HepG2 (cell line): ENCODE results near the gene TNS1. TPM values are rescaled to one million over a fixed set of nuclear protein-coding genes. Genes with fewer than 3 reads are reported as not detected.
A peak's percentile ranks its signal among the peaks of the same experiment; 100 is the strongest.

Experiments used
- ATF7 ChIP-seq, 2 experiments: fragments of 450-650 bp in 1 of 2; sonication (generic) in 1 of 2; formaldehyde crosslinking in 1 of 2; IDR thresholded peaks; 2 replicates each; pipeline versions ENCODE4 v1.4.0 to v1.6.1; 2016 to 2020; ENCODE audit warnings: antibody characterized with exemption in 1 of 2, mild to moderate bottlenecking in 1 of 2, missing genetic modification reagents in 1 of 2
- ATRX ChIP-seq: sonication (generic); formaldehyde crosslinking; IDR thresholded peaks from 2 replicates; pipeline ENCODE4 v1.4.0; 2020; ENCODE audit warnings: missing genetic modification reagents, borderline replicate concordance
- EHMT2 ChIP-seq: fragments of 200-600 bp; sonication (generic); IDR thresholded peaks from 2 replicates; pipeline ENCODE4 v1.7.0; 2017; ENCODE audit warnings: antibody characterized with exemption, low read depth, low read length, borderline replicate concordance
- FOXC1 ChIP-seq: sonication (generic); formaldehyde crosslinking; IDR thresholded peaks from 2 replicates; pipeline ENCODE4 v1.8.0; 2022; ENCODE audit warnings: mild to moderate bottlenecking, missing genetic modification reagents, borderline replicate concordance
- FOXP4 ChIP-seq: sonication (generic); formaldehyde crosslinking; IDR thresholded peaks from 2 replicates; pipeline ENCODE4 v1.4.0; 2020; ENCODE audit warnings: missing genetic modification reagents
- HMGA1 ChIP-seq: sonication (generic); formaldehyde crosslinking; conservative IDR thresholded peaks from 2 replicates; pipeline ENCODE4 v1.4.0; 2020; ENCODE audit warnings: missing genetic modification reagents
- HMGXB3 ChIP-seq: sonication (generic); formaldehyde crosslinking; IDR thresholded peaks from 2 replicates; pipeline ENCODE4 v1.4.0; 2020; ENCODE audit warnings: missing genetic modification reagents, borderline replicate concordance
- LBX2 ChIP-seq: sonication (generic); formaldehyde crosslinking; IDR thresholded peaks from 2 replicates; pipeline ENCODE4 v1.5.0; 2020; ENCODE audit warnings: missing genetic modification reagents, mild to moderate bottlenecking, borderline replicate concordance
- PATZ1 ChIP-seq: sonication (generic); formaldehyde crosslinking; IDR thresholded peaks from 2 replicates; pipeline ENCODE4 v1.4.0; 2020; ENCODE audit warnings: missing genetic modification reagents
- SALL2 ChIP-seq: sonication (generic); formaldehyde crosslinking; IDR thresholded peaks from 2 replicates; pipeline ENCODE4 v1.8.1; 2023; ENCODE audit warnings: mild to moderate bottlenecking, missing genetic modification reagents, inconsistent platforms
- SIN3B ChIP-seq: fragments of 150-350 bp; IDR thresholded peaks from 2 replicates; pipeline ENCODE4 v1.6.1; 2014; ENCODE audit warnings: low read length
- THYN1 ChIP-seq: sonication (generic); formaldehyde crosslinking; IDR thresholded peaks from 2 replicates; pipeline ENCODE4 v1.8.1; 2023; ENCODE audit warnings: low read depth, mild to moderate bottlenecking, moderate library complexity, missing genetic modification reagents, borderline replicate concordance
- ZBTB33 ChIP-seq: sonication (generic); formaldehyde crosslinking; IDR thresholded peaks from 2 replicates; pipeline ENCODE4 v1.4.0; 2020; ENCODE audit warnings: missing genetic modification reagents
- ZNF235 ChIP-seq: sonication (generic); formaldehyde crosslinking; IDR thresholded peaks from 2 replicates; pipeline ENCODE4 v1.8.1; 2023; ENCODE audit warnings: mild to moderate bottlenecking, missing genetic modification reagents, borderline replicate concordance
- ZNF367 ChIP-seq: sonication (generic); formaldehyde crosslinking; IDR thresholded peaks from 2 replicates; pipeline ENCODE4 v1.4.0; 2020; ENCODE audit warnings: missing genetic modification reagents, borderline replicate concordance
- ZNF766 ChIP-seq: sonication (generic); formaldehyde crosslinking; IDR thresholded peaks from 2 replicates; pipeline ENCODE4 v1.5.0; 2020; ENCODE audit warnings: missing genetic modification reagents, borderline replicate concordance
- ZNF792 ChIP-seq: IDR thresholded peaks from 2 replicates; pipeline ENCODE4 v1.6.1; 2016
- ZSCAN25 ChIP-seq: sonication (generic); formaldehyde crosslinking; IDR thresholded peaks from 2 replicates; pipeline ENCODE4 v1.8.0; 2022; ENCODE audit warnings: mild to moderate bottlenecking, missing genetic modification reagents
- polyA plus RNA-seq, 8 experiments: library from polyadenylated mRNA; depleted of rRNA in 3 of 8; stranded (reverse) in 7 of 8; unstranded in 1 of 8; fragments of >200 nt; fragmentation: Illumina TruSeq in 4 of 8; extraction: Trizol in 4 of 8; gene quantifications; 2 replicates each; pipeline versions ENCODE4 v1.2.1 to v1.2.3, GENCODE V29; 2011 to 2016; ENCODE audit warnings: low read depth in 4 of 8, missing spikeins in 1 of 8, mixed read lengths in 1 of 8; ENCODE audit not compliant: insufficient read depth in 1 of 8
- total RNA-seq, 5 experiments: library from RNA; depleted of rRNA; stranded (reverse); fragments of >200 nt; fragmentation: Illumina TruSeq; extraction: Trizol; gene quantifications; 2 replicates each; pipeline ENCODE4 v1.2.3, GENCODE V29; 2016; ENCODE audit warnings: low read depth in 1 of 5

Gene TNS1
- total and polyA plus RNA-seq, 2 of the 13 experiments (the other 11 are each of a cell fraction or from before 2014, with no cell fraction given) = 1.9 to 118 TPM

- TF ChIP-seq PATZ1 (CRISPR knock-in tag) (no peak), ZSCAN25 (CRISPR knock-in tag) (no peak), SIN3B (no peak), EHMT2 (no peak), FOXP4 (CRISPR knock-in tag) (no peak), HMGXB3 (CRISPR knock-in tag) (no peak), THYN1 (CRISPR knock-in tag) (no peak), ZNF766 (CRISPR knock-in tag) (no peak), SALL2 (CRISPR knock-in tag) (no peak), ZNF792 (CRISPR knock-in tag) (no peak), FOXC1 (CRISPR knock-in tag) (no peak), ATF7 (IDR thresholded peaks at IDR 0.05) (no peak), ATF7 (CRISPR knock-in tag; IDR thresholded peaks at IDR 0.05) (no peak), HMGA1 (CRISPR knock-in tag) (no peak), ZBTB33 (peak; percentile 87), ATRX (CRISPR knock-in tag) (no peak), ZNF367 (CRISPR knock-in tag) (no peak), LBX2 (CRISPR knock-in tag) (0 out of 2 replicates have a peak, but pooled peaks have one; percentile 55), ZNF235 (CRISPR knock-in tag) (no peak)
Observed at GRCh38 chr2:217918308-217919024, 84.3 kb downstream of the TNS1 start (continued).
